ENCODE data around the gene DRD4.
"Not testable (repeated sequence)": the region's sequence is repeated elsewhere in the genome, so short reads cannot be mapped to it uniquely, and the experiment has no call there.

The DRD4 gene

DNA sequence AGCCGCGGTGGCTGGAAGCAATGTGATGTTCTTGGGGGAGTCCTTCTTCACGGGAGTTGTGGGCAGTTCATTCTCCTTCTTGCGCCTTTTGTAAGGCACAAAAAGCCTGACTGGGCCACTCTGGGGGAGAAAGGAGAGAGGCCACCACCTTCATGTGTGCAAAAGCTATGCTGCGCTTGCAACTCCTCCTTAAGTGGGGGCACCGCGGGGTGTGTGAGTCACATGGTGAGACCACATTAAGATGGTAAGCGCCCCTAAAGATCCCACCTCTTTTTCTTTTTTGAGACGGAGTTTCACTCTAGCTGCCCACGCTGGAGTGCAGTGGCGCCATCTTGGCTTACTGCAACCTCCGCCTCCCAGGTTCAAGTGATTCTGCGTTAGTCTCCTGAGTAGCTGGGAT, 43.9 kb downstream of the DRD4 start:
- no peak for DNase-seq

- DNase-seq, result no peak
Measured at GRCh38 chr11:686451-687243, 49.6 kb downstream of the DRD4 start.

- DNase-seq, result no peak
Measured at GRCh38 chr11:687751-688150, 50.7 kb downstream of the DRD4 start.

- DNase-seq, result no peak
Measured at GRCh38 chr11:688681-689080, 51.6 kb downstream of the DRD4 start.

- no peak for DNase-seq
Measured at GRCh38 chr11:689625-690024, 52.6 kb downstream of the DRD4 start.

DNA sequence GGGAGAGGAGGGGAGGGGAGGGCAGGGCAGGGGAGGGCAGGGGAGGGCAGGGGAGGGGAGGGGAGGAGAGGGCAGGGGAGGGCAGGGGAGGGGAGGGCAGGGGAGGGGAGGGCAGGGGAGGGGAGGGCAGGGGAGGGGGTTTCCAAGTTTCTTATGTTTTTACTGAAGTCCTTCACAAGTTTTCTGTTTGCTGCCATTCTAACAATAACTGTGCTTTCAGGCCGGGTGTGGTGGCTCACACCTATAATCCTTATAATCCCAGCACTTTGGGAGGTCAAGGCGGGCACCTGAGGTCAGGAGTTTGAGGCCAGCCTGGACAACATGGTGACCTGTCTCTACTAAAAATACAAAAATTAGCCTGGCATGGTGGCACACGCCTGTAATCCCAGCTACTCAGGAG, 53.2 kb downstream of the DRD4 start:
- DNase-seq, result not testable (repeated sequence)
